Adrenal gland (tissue), 5 donors: ENCODE results near the gene EOGT.

ENCODE experiments used
- POLR2A ChIP-seq, 2 donors: fragments of 450-650 bp; IDR thresholded peaks; one replicate each; pipeline ENCODE4 v1.6.1; 2017; ENCODE audit warnings: antibody characterized with exemption in 2 of 2, mild to moderate bottlenecking in 2 of 2, moderate library complexity in 1 of 2
- TF ChIP-seq, protein P1 (sequence below), 6 experiments: fragments of 450-650 bp in 4 of 6; fragments of 200-600 bp in 2 of 6; sonication (generic) in 1 of 6; IDR thresholded peaks; 1 replicate in 5 of 6; 2 replicates in 1 of 6; pipeline versions ENCODE4 v1.5.1 to v1.8.0; 2016 to 2021; ENCODE audit warnings: antibody characterized with exemption in 6 of 6, mild to moderate bottlenecking in 2 of 6, moderate library complexity in 1 of 6
- donor health status: DM: no; HTN: no; CAD: no.

DNA sequence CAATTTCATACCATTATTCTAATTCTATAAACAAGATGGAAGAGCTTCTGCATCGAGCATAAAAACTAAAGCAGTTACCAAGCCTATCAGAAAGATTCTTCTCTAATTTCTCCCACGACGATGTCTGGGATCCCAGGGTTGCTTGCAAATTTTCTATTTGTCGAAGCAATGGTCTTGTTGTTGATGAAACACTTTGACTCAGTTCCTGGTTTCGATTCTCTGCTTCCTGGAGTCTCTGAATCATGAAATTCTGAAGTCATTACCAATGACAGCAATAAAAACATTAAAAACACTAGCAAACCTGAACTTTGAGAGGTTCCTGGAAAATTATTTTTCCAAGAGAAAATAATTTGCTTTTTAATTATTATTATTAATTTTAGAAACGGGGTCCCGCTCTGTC, 20.0 kb upstream of the EOGT start:
- TF ChIP-seq, protein P1, sequence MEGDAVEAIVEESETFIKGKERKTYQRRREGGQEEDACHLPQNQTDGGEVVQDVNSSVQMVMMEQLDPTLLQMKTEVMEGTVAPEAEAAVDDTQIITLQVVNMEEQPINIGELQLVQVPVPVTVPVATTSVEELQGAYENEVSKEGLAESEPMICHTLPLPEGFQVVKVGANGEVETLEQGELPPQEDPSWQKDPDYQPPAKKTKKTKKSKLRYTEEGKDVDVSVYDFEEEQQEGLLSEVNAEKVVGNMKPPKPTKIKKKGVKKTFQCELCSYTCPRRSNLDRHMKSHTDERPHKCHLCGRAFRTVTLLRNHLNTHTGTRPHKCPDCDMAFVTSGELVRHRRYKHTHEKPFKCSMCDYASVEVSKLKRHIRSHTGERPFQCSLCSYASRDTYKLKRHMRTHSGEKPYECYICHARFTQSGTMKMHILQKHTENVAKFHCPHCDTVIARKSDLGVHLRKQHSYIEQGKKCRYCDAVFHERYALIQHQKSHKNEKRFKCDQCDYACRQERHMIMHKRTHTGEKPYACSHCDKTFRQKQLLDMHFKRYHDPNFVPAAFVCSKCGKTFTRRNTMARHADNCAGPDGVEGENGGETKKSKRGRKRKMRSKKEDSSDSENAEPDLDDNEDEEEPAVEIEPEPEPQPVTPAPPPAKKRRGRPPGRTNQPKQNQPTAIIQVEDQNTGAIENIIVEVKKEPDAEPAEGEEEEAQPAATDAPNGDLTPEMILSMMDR (IDR thresholded peaks at IDR 0.05): no peak
- no peak for TF ChIP-seq POLR2A (IDR thresholded peaks at IDR 0.05)
